ENCODE measurements around the gene EIF4A3. TPM values are rescaled to one million over a fixed set of nuclear protein-coding genes. Genes with fewer than 3 reads are reported as not detected.

The EIF4A3 gene
- total RNA-seq, 2 experiments from 2014 or later, result 178 to 183 TPM

DNA sequence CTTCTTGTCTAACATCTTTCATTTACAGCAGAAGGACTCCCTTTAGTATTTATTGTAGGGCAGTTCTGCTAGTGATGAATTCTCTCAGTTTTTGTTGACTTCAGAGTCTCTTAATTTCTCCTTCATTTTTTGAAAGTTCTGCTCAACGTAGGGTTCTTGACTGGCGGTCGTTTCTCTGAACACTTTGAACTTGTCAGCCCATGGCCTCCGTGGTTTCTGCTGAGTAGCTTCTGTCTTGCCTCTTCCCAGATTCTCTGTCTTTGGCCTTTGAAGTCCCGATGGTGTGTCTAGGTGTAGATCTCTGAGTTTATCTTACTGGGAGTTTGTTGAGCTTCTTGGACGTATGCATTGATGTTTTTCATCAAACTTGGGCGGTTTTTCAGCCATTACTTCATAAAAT lies 32.2 kb downstream of the EIF4A3 start:
- CTCF ChIA-PET, result interaction anchor here (0.8 to 1.6 kb wide), 2 partner anchors 13 to 95 kb away, joined by 3 to 7 read pairs; partner anchors contain the start of gene GAA

DNA sequence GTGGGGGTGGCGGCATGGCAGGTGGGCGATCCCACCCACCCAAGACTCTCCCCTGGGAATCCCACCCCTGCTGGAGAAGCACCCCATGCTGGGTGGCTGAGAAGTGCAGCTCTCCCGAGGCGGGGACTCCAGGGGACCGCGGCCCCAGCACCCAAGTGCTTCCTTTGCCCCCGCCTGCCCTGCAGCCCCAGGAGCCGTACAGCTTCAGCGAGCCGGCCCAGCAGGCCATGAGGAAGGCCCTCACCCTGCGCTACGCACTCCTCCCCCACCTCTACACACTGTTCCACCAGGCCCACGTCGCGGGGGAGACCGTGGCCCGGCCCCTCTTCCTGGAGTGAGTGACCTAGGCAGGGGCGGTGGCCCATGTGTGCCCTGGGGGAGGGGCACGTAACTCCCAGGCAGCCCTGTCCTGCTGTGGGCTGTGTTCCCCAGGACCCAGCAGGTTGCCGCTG lies 33.9 kb downstream of the EIF4A3 start:
- Mint-ChIP-seq H3K27me3 (no peaks in the 10 kb centered on the region), H3K4me3 (no peak overlapping the region), H3K36me3 (ENCODE audit: low read depth) (peaks cover 6% of the 10 kb centered on the region), H3K27ac (no peak overlapping the region), H3K4me1 (ENCODE audit: low read depth) (no peaks in the 10 kb centered on the region), H3K9me3 (peaks cover 2% of the 10 kb centered on the region)
- DNase-seq (no peak), ATAC-seq (no peak)
- ChIA-PET POLR2A (interaction anchor here (1.1 kb wide), 1 partner anchor 62 kb away, joined by 3 read pairs; no protein-coding TSS in a partner anchor), CTCF (interaction anchor here (1.0 to 2.6 kb wide), 2 partner anchors 9 to 12 kb away, joined by 3 to 11 read pairs; partner anchors contain the start of gene GAA)
- intact Hi-C loops (cut with micrococcal nuclease), result no loop called here
- TF ChIP-seq, protein P1, sequence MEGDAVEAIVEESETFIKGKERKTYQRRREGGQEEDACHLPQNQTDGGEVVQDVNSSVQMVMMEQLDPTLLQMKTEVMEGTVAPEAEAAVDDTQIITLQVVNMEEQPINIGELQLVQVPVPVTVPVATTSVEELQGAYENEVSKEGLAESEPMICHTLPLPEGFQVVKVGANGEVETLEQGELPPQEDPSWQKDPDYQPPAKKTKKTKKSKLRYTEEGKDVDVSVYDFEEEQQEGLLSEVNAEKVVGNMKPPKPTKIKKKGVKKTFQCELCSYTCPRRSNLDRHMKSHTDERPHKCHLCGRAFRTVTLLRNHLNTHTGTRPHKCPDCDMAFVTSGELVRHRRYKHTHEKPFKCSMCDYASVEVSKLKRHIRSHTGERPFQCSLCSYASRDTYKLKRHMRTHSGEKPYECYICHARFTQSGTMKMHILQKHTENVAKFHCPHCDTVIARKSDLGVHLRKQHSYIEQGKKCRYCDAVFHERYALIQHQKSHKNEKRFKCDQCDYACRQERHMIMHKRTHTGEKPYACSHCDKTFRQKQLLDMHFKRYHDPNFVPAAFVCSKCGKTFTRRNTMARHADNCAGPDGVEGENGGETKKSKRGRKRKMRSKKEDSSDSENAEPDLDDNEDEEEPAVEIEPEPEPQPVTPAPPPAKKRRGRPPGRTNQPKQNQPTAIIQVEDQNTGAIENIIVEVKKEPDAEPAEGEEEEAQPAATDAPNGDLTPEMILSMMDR (IDR thresholded peaks at IDR 0.05), result no peak

More for the DNA sequence above, 32.2 kb downstream of the EIF4A3 start:
- no peak for DNase-seq
- H3K36me3 Mint-ChIP-seq (ENCODE audit: low read depth), result peaks cover 6% of the 10 kb centered on the region
- no peak overlapping the region for H3K4me3 Mint-ChIP-seq
- H3K27me3 Mint-ChIP-seq, result no peaks in the 10 kb centered on the region
- no peak for ATAC-seq
- H3K4me1 Mint-ChIP-seq (ENCODE audit: low read depth), result no peaks in the 10 kb centered on the region
- TF ChIP-seq, protein P1 (IDR thresholded peaks at IDR 0.05), result no peak
- intact Hi-C loops (cut with micrococcal nuclease), result no loop called here
- no peak overlapping the region for H3K27ac Mint-ChIP-seq
- H3K9me3 Mint-ChIP-seq, result peaks cover 2% of the 10 kb centered on the region
- POLR2A ChIA-PET, result interaction anchor here (0.6 to 1.1 kb wide), 4 partner anchors 13 to 269 kb away, joined by 3 to 4 read pairs (median 3); partner anchors contain the start of gene GAA

DNA sequence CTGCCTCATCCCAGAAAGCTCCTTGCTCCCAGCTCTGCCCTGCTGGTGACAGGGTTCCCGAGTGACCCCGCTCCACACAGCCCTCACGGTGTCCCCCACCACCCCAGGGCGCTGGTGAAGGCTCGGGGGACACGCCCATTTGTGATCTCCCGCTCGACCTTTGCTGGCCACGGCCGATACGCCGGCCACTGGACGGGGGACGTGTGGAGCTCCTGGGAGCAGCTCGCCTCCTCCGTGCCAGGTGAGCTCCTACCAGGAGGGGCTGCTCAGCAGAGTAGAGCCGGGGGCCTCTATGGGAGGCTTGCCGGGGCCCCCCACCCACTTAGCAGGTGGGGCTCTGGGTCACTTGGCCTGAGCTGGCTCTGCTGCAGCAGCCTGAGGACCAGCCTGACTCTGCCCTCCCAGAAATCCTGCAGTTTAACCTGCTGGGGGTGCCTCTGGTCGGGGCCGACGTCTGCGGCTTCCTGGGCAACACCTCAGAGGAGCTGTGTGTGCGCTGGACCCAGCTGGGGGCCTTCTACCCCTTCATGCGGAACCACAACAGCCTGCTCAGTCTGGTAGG lies 34.4 kb downstream of the EIF4A3 start:
- H3K4me1 Mint-ChIP-seq (ENCODE audit: low read depth), result no peaks in the 10 kb centered on the region
- peaks cover 6% of the 10 kb centered on the region for H3K36me3 Mint-ChIP-seq (ENCODE audit: low read depth)
- TF ChIP-seq, protein P1 (IDR thresholded peaks at IDR 0.05), result no peak
- ATAC-seq, result no peak
- no peak overlapping the region for H3K4me3 Mint-ChIP-seq
- intact Hi-C loops (cut with micrococcal nuclease), result no loop called here
- no peaks in the 10 kb centered on the region for H3K27me3 Mint-ChIP-seq
- CTCF ChIA-PET, result interaction anchor here (1.0 to 2.6 kb wide), 2 partner anchors 8 to 11 kb away, joined by 3 to 11 read pairs; partner anchors contain the start of gene GAA
- no peak overlapping the region for H3K27ac Mint-ChIP-seq
- no peak for DNase-seq
- POLR2A ChIA-PET, result interaction anchor here (1.1 to 1.4 kb wide), 2 partner anchors 11 to 62 kb away, joined by 3 to 5 read pairs; partner anchors contain the start of gene GAA
- peaks cover 2% of the 10 kb centered on the region for H3K9me3 Mint-ChIP-seq

DNA sequence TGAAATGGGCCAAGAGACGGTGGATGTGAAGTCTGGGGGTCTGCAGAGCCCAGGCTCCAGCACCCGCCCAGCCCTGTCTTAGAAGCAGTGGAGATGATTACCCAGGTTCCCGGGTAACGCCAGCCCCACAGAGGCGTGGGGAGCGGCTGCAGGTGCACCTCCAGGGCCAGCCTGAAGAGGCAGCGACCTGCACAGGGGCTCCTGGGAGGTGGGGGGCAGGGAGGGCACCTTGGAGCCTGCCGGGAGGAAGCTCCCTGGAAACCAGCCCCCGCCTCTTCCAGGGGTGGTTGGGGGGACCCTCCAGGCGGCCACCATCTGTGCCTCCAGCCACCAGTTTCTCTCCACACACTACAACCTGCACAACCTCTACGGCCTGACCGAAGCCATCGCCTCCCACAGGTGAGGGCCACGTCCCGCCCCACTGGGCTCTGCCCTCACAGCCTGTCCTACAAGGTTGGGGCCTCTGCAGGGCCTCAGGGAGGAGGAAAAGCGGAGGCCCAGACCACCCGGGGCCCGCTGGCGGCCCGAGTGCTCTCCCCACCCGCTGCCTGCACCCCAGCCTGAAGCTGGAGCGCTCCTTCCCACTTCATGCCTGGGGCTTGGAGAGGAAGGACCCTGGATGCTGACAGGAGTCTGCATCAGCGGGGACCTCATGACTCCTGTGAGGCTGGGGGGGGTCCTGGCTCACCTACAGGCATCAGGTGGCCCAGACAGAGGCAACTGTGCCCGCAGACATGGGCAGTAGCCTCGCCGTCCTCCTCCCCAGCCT lies 35.0 kb downstream of the EIF4A3 start:
- Mint-ChIP-seq H3K27me3 (no peaks in the 10 kb centered on the region), H3K36me3 (ENCODE audit: low read depth) (peaks cover 6% of the 10 kb centered on the region), H3K4me3 (no peak overlapping the region), H3K4me1 (ENCODE audit: low read depth) (no peaks in the 10 kb centered on the region), H3K27ac (no peak overlapping the region), H3K9me3 (peaks cover 2% of the 10 kb centered on the region)
- TF ChIP-seq, protein P1 (IDR thresholded peaks at IDR 0.05), result no peak
- ChIA-PET CTCF (interaction anchor here (1.0 to 2.6 kb wide), 3 partner anchors 8 to 11 kb away, joined by 3 to 11 read pairs (median 8); partner anchors contain the start of gene GAA), POLR2A (interaction anchor here (1.4 kb wide), 1 partner anchor 10 kb away, joined by 5 read pairs; the partner anchor contains the start of gene GAA)
- intact Hi-C loops (cut with micrococcal nuclease), result no loop called here
- ATAC-seq (no peak), DNase-seq (no peak)
